ENCODE measurements around the gene HOXA4.

GRCh38 chr7:27121684-27122076 lies 8.9 kb downstream of the HOXA4 start:
- TF ChIP-seq POLR2A (IDR thresholded peaks at IDR 0.05; ENCODE audit: low read depth, low read length), result no peak
- TF ChIP-seq POLR2AphosphoS5 (IDR thresholded peaks at IDR 0.05; ENCODE audit: low read depth, low read length), result no peak
